ENCODE data around the gene PIN1.
A peak's percentile ranks its signal among the peaks of the same experiment; 100 is the strongest.
"Not testable (repeated sequence)": the region's sequence is repeated elsewhere in the genome, so short reads cannot be mapped to it uniquely, and the experiment has no call there.

PIN1 gene

DNA sequence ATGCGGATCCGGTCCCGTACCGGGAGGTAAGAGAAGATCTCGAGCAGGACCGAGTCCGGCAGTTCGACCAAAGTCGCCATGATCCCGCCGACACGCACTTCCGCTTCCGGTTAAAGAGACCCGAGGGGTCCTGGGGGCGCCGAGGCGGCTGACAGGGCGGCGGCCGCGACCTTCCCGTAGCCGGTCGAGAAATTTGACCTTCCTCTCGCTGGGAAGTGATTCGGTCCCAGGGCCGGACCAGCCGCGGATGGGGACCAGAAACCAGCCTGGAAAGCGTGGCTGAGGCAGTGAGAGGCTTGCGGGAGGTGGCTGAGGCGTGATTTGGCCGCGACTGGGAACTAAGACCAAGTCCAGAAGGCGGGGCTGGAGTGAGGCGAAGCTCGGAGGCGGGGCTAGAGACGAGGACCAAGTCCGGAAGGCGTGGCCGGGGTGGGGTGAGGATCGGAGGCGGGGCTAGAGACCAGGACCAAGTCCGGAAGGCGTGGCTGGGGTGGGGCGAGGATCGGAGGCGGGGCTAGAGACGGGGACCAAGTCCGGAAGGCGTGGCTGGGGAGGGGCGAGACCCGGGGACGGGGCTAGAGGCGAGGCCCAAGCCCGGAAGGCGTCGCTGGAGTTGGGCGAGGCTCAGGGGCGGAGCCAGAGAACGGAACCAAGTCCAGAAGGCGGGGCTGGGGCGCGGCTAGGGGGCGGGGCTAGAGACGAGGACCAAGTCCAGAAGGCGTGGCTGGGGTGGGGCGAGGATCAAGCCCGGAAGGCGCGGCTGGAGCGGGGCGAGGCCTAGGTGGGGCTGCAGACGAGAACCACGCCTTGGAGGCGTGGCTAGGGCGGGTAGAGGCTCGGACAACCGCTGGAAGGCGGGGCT is 16.2 kb upstream of the PIN1 start, which contains the start of gene FBXL12:
TSS of gene FBXL12 (minus strand) at position 346 of the 862 bp plus-strand sequence. CDS start at position 80, 266 bp downstream.
- DNase-seq: peak; percentile 100

DNA sequence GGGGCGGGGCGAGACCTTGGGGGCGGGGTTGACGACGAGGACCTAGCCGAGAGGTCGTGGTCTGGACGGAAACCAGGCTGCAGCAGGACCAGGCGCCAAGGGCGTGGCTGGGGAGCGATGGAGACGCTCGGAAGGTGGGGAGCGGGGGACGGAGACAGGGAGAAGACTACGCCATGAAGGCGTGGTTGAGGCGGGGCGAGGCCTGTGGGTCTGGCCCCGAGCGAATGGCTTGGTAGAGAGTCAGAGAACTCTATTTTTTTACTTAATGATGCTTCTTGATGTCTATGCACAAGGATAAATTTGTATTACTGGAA is 15.6 kb upstream of the PIN1 start:
- DNase-seq: no peak

DNA sequence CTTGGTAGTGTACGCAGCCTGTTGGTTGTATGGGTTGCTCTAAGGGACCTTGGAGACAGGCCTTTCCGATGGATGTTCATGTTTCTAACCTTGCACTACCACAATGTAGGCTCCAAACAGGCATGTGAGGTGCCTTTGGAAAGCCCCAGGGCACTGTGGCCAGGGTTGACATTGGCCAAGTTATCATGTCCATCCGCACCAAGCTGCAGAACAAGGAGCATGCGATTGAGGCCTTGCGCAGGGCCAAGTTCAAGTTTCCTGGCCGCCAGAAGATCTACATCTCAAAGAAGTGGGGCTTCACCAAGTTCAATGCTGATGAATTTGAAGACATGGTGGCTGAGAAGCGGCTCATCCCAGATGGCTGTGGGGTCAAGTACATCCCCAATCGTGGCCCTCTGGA is 15.1 kb upstream of the PIN1 start:
- not testable (repeated sequence) for DNase-seq

DNA sequence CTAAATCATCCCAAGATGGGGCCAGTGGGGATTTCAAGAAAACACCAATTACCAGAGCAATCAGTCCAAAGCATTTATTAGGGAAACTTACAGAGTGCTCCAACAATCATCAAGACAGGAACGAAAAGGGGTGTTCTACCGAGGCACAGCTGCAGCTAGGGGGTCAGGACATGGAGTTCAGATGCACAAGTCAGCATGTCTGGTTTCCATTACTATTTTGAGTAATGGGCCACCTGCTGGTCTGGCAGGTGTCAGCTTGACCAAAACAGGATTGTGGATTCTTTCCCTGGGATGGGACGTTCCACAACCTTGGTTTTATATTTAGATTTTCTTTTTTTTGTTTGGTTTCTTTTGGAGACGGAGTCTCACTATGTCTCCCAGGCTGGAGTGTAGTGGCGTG is 11.3 kb upstream of the PIN1 start:
- DNase-seq: no peak

DNA sequence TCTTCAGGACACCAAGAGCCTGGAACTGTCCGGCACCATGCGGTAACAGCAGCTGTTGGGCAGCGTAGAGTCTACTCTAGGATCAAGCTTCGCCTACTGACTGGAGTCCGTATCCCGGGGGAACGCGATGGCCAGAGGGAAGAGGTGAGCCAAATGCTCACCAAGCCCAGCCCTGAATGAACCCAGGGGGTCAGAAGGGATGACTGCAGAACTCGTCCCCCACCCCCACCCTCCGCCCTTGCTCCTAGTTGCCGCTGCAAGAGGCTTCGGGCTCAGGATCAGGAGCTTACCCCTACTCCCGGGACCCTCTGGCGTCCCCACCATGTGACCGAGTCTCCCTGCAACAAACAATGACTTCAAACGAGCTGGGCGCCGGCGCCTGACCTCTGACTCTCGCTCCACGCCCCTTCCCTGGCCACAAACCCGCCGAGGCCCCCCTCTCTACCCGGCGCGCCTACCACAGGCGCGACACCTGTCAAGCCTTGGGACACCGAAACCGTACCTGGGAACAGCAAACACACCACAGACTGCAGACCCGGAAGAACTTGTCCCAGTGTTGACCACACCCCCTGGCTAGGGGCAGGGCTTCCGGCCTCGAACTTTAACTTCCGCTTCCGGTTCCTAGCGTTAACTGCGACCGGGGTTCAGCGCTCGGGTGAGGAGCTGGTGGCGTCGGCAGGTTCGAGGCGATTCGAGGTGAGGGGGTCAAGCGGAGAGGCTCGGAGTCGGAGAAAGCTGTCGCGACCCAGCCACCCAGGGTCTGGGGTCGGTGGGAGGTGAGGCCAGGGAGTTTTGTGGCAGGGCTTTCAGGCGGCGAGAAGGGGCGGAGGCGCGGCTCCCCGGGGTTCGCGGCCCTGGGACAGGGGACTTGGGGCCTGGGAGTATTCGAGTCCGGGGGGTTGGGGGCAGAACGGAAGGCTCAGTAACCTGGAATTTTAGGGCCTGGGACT is 7.6 kb upstream of the PIN1 start, which contains the start of gene UBL5:
TSS of gene UBL5 (plus strand) at position 630 of the 950 bp plus-strand sequence. CDS start 420 bp downstream, outside the sequence.
- peak; percentile 92 for DNase-seq

DNA sequence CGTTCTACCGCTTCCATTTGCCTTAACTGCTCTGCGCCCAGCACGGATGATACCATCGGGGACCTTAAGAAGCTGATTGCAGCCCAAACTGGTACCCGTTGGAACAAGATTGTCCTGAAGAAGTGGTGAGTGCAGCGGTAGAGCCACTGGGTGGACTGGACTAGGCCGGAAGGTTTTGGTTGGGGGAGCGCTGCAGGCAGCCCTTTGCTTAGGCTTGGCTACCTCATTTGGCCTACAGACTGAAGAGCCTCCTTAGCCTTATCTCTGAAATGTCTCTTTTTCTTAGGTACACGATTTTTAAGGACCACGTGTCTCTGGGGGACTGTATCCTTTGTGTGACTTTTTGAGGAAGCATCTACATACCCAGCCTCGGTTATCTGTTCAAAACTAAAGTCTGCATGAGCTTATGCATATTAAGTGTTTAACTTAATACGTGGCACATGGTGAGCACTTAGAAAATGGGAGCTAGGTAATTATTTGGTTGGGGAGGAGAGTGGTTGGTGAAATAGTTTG is 6.5 kb upstream of the PIN1 start:
- DNase-seq: no peak

DNA sequence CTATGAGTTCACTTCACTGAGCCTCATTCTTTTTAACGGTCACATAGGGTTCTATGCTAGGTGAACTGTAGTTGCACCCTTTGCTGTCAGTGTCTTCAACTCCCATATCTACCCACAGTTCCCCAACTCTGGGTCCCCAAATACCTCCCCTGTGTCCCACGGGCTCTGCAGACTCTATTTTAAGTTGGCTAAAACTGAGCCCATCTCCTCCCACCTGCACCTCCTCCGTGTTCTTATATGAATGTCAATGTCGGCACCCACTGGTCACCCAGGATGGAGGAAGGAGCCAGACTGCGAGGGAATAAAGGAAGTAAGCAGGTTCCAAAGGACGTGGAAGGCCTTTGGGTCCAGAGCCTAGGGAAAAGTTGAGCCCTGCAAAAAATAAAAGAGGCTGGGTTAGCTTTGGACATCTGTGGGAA is 802 bp upstream of the PIN1 start:
- DNase-seq: no peak

DNA sequence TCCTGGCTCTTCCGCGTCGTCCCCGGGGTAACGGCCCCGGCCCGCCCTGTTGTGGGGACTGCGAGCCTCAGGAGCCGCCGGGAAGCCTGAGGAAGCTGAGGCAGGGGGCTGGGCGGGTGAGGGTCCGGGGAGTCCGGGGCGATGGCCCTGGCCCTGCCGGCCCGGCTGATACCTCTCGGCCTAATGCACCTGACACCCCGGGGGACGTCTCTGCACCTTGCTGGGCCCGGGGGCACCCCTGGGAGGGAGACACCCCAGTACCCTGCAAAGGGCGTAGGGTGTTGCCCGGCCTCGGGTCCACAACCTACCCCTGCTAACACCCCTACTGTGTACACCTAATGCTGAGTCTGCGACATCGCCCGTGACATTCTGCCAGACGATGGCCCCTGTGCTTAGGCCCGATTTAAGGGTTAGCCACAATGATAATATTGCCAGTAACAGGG is 410 bp downstream of the PIN1 start:
- no peak for DNase-seq

DNA sequence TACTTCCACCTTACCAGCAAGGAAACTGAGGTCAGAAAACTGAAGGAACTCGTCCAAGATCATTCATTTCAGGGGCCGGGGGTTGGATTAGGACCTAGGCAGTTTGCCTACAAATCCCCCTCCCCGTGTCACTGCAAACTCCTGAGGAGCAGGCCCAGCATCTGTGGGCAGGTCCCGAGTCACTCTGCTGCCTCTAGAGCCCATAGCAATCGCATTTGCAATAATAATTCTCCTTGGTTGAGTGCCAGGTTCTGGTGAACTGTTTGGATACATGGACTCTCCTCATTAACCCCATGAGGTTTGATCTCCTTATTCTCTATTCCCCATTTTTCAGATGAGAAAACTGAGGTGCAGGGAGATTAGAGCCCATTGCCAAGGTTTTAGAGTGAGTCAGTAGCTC is 903 bp downstream of the PIN1 start:
- no peak for DNase-seq

DNA sequence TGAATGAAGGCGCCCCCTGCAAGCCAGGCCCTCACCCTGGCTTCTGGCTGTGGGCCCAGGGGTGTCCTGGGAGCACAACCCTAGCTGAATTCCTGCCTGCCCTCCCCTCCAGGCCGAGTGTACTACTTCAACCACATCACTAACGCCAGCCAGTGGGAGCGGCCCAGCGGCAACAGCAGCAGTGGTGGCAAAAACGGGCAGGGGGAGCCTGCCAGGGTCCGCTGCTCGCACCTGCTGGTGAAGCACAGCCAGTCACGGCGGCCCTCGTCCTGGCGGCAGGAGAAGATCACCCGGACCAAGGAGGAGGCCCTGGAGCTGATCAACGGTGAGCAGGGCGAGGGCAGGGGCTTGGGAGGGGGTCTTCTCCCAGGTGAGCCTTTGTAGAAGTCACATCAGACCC is 3.2 kb downstream of the PIN1 start:
- no peak for DNase-seq

DNA sequence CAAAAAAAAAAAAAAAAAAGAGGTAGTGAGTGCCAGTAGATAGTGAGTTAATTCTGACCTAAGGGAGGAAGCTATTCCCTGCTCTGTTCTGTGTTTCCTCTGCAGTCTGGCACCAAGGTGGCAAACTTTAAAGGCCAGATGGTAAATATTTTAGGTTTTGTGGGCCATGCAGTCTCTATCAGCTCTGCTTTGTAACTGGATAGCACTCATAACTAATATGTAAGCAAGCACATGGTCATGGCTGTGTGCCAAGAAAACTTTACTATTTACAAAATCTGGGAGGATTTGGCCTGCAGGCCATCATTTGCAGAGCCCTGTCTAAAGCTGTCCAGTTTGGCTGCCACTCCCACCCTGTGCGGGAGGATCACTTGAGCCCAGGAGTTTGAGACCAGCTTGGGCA is 4.3 kb downstream of the PIN1 start:
- no peak for DNase-seq

DNA sequence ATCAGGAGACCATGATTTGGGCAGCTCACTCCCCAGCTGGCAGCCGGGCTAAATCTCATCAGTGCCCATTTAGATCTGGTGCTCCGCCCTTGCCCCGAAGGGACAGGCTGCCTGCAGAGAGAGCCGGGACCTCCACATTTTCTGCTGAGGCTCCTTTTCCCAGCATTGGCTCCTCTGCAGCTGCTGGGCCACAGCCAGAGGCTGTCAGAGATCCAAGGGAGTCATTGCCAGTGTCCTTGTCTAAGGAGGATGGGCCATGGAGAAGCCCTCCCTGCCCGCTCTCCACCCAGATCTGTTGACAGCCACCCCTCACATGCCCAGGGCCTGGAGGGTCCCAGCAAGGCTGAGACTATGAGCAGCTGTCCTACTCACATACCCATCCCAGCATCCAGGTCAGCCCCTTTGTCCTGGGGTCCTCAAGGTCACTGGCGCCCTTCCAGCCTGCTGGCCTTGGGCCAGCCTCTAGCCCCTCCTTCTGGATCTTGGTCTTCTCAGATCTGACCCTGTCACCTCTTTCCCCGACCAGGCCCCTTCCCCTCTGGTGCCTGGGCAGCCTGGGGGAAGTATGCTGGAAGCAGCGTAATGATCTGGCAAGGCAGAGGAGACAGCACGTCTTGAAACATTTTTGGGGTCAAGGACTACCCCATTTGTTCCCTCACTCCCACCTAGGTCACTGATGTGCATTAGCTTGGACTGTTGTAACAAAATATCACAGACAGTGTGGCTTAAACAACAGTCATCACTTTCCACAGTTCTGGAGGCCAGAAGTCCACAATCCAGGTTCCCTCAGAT is 7.9 kb downstream of the PIN1 start:
- no peak for DNase-seq

DNA sequence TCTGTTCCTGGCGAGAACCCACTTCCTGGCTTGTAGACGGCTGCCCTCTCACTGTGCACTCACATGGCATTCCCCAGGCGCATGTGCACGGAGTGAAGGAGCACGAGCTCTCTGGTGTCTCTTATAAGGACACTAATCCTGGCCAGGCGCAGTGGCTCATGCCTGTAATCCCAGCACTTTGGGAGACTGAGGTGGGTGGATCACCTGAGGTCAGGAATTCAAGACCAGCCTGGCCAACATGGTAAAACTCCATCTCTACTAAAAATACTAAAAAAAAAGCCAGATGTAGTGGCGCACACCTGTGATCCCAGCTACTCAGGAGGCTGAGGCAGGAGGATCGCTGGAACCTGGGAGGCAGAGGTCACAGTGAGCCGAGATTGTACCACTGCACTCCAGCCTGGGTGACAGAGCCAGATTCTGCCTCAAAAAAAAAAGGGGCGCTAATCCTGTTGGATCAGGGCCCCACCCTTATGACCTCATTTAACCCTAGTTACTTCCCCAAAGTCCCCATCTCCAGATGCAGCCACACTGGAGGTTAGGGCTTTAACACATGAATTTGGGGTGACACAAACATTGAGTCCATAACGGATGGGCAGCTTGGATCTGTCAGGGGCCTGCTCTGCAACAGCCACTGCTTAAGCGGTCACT is 8.6 kb downstream of the PIN1 start:
- DNase-seq: not testable (repeated sequence)

DNA sequence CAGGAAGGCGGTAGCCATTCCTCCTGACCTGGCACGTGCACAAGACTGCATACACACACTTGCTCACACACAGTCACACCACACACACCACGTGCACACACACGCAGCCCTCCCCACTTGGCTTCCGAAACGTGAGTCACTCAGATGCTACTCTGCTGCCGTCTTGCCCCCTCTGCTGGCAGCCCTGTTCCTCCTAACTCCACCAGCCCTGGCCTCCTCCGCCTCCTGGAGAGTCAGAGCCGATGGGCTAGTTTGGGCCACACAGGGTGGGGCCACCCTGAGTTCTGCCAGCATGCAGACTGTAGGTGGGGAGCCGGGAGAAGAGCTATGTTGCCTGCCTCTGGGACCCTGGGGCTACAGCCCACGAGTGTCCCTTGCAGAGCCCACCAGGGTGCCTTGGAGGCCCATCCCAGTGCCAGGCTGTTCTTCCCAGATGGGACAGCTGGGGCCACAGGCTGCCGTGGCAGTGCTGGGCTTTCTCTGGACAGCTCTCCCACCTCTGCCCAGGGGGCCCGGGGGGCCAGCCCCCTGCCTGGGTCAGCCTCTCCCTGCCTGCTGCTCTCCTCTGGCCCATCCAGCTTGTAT is 12.1 kb downstream of the PIN1 start:
- DNase-seq: peak; percentile 57

DNA sequence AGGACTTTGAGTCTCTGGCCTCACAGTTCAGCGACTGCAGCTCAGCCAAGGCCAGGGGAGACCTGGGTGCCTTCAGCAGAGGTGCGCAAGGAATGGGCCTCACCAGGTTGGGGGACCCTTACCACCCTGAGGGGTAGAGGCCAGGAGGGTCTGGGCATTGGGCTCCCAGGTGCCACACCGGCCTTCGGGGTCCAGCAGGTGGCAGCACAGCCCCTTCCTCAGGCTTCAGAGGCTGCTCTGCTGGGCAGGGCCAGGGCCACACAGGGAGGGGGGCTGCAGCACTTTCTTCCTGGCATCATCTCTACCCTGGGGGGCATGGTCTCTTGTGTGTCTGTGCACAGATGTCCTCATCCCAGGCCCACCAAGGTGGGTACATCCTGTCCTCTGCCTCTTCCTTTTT is 12.9 kb downstream of the PIN1 start:
- peak; percentile 35 for DNase-seq

DNA sequence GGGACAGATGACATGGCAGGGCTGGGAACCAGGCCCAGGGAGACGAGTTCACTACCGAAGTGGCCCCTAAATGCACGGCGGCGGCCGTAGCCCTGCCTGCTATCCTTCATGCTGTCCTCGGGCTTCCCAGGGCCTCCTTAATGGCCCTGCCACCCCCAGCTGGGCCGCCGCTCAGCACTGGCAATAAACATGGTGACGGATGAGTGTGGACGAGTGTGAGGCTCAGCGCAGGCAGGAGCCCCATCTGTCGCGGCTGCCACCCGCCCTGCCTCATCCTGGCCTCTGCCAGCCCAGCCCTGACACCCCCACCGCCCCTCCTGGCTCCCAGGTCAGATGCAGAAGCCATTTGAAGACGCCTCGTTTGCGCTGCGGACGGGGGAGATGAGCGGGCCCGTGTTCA is 13.6 kb downstream of the PIN1 start:
- DNase-seq: no peak

DNA sequence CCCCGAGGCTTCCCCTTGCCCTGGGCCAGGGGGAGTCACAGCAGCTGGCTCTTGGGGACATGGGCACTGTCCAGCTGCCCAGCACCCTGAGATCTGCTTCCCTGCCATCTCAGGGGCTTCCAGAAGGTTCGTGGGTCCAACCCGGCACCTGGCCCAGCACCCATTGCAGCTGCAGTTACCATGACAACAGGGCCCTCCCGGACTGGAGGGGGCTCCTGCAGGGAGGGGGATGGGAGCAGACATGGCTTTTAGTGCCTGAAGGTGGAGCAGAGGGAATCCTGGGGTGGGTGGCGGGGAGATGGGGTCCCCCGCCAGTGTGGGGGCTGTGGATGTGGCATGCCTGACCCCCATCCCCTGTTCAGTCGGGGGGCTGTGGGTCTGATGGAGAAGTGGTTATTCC is 14.7 kb downstream of the PIN1 start:
- DNase-seq: no peak

DNA sequence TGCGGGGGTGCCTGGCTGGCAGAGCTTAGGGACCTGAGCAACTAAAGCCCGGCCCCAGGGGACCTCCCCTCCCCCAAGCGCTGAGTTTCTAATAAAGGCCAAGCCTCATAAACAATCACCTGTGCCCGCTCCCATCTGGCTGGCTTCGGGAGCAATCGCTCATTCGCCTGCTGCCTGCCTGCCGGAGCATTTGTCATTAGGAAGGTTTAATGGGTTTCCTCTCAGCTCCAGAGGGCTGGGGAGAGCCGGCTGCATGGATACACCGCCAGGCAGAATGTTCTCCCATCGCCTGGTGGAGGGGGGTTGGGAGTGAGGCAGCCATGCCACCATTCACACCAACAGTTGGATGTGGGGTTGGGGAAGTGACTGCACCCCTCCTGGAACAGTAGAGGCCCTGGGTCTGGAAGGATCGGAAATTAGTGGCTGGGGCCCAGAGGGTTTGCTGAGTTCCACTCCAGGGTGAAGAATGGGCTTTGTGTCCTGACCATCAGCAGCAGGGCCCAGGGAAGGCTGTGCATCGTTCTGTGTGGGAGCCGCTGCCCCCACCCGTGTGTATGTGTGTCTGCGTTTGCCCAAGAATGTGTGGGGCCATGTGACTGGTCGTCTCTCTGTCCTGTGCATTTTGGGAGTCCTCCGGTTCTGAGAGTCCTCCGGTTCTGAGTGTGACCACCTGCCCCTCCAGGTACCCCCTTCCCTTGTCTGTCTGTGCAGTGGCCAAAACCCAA is 15.3 kb downstream of the PIN1 start:
- DNase-seq: no peak

DNA sequence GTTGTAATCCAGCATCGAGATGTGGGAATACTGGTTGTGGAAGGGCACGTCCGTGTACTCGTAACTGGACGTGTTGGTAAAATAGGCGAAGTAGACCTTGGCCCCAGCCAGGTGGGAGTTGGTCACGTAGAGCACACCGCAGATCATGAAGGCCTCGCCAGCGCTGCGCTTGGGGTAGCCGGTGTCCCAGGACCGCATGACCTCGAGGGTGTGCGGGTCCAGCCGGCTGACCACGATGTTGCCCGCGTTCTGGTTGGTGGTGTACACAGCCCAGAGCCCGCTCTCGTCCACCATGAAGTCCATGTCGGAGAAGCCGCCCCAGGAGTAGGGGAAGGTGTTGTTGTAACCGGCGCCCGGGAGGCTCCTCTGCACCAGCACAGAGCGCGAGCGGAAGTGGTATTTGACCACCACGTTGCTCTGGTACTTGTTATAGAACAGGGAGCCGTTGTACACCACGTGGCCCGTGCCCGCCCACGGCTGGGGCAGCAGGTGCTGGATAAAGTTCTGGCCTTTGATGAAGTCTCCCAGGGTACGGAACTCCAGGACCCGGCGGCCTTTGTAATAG is 19.2 kb downstream of the PIN1 start:
- no peak for DNase-seq

DNA sequence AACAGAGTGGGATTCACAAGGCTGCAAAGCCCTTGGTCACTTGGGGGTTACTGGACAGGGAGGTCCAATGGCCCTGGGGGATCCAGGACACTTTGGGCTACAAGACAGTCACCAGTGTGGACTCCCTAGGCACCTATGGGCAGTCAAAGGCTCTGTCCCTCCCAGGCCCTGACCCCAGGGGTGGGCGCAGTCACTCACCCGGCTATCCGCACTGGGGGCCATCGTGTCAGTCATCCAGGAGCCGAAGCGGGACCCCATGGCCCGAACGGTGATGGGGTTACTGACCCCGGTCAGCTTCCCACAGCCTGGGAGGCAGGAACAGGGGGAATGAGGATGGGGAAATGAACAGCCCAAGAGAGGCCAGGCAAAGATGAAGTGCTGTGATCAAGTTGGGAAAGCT is 21.5 kb downstream of the PIN1 start:
- no peak for DNase-seq
